Effector memory CD8-positive, alpha-beta T cell (primary cell): ENCODE results near the gene ROGDI.

Source experiments
- ATAC-seq: fragments of 150-1000 bp; cut with Tn5 transposase; replicated peaks from 2 replicates; pipeline ENCODE4 v1.10.0; 2021; ENCODE audit warnings: mild to moderate bottlenecking, moderate library complexity
- DNase-seq, 3 experiments: peaks; one replicate each; pipeline ENCODE4 v3.0.0; 2021
- H3K27ac Mint-ChIP-seq, 2 donors: one replicate each; pipeline ENCODE4 v1.8.0; 2022; ENCODE audit warnings: mild to moderate bottlenecking in 2 of 2, mixed read lengths in 2 of 2, moderate library complexity in 2 of 2
- H3K27me3 Mint-ChIP-seq, 2 donors: one replicate each; pipeline ENCODE4 v1.8.0; 2022; ENCODE audit warnings: mixed read lengths in 2 of 2
- H3K36me3 Mint-ChIP-seq: one replicate; pipeline ENCODE4 v1.8.0; 2022; ENCODE audit warnings: mild to moderate bottlenecking, moderate library complexity, mixed read lengths; ENCODE audit not compliant: insufficient read depth
- H3K4me1 Mint-ChIP-seq, 2 donors: one replicate each; pipeline ENCODE4 v1.8.0; 2022; ENCODE audit warnings: low read depth in 2 of 2, mixed read lengths in 2 of 2
- H3K4me3 Mint-ChIP-seq, 2 donors: one replicate each; pipeline ENCODE4 v1.8.0; 2022; ENCODE audit warnings: mild to moderate bottlenecking in 2 of 2, mixed read lengths in 2 of 2, moderate library complexity in 2 of 2
- H3K9me3 Mint-ChIP-seq, 2 donors: one replicate each; pipeline ENCODE4 v1.8.0; 2022; ENCODE audit warnings: mixed read lengths in 2 of 2

The ROGDI gene

DNA sequence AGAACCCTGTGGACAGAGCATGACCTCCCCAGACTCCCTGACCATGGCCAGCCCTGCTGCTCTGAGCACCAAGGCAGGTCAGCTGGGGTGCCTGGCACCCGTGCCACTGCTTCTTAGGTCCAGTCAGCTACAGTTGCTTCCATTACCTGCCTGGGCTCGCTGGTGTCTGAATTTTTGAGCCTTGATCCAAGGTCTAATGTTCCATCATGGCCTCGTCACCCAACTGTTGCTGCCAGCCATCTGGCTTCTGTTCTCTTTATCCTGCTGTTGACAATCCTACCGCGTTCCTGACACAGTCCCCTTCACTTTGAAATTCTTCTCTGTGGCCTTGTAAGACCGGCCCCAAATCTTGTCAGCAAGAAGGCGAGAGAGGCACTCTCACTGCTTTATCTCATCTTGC, 28.0 kb upstream of the ROGDI start:
- DNase-seq (no peak), ATAC-seq (no peak)
- H3K4me1 Mint-ChIP-seq, result no peaks in the 10 kb centered on the region
- no peak overlapping the region for H3K4me3 Mint-ChIP-seq
- peak overlapping the region; percentile 2 to 30 for H3K27ac Mint-ChIP-seq
- H3K36me3 Mint-ChIP-seq, result peaks cover 79% of the 10 kb centered on the region
- no peaks in the 10 kb centered on the region for H3K9me3 Mint-ChIP-seq
- no peaks in the 10 kb centered on the region for H3K27me3 Mint-ChIP-seq

DNA sequence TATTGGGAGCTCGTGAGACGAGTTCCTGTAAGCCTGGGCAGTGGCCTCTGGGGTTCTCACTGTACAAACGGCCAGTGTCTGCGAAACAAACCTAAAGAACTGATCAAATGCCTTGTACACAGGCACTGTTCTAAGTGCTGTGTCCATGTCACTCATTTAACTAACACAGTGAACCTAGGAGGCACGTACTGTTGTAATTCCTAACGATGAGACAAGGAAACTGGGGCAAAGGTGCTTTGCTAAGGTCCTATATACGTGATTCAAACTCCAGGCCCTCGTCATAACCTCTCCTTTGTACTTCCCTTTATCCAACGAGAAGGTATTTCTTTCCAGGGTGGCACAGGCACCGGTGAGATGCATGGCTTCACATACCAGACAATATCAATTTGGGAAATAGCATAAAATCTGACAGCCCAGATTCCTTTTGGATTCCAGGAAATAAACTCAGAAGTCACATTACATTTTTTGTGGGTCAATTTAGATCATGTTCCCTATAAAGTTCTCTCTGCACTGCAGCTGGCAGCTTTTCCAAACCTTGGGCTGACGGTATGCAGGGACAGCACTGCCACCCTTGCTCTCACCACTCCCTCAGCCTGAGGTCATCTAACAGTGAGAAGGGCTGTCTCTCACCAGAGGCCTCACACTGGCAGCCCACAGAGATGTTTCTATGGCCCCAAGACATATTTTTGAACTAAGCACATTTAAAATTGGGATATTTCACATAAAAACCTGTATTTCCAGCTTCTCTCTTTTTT, 26.3 kb upstream of the ROGDI start:
- H3K27me3 Mint-ChIP-seq, result no peaks in the 10 kb centered on the region
- no peak overlapping the region for H3K27ac Mint-ChIP-seq
- DNase-seq (no peak), ATAC-seq (no peak)
- H3K4me1 Mint-ChIP-seq, result peaks cover 3 to 6% of the 10 kb centered on the region in 2 donors
- no peaks in the 10 kb centered on the region for H3K9me3 Mint-ChIP-seq
- H3K36me3 Mint-ChIP-seq, result peaks cover 86% of the 10 kb centered on the region
- no peak overlapping the region for H3K4me3 Mint-ChIP-seq

DNA sequence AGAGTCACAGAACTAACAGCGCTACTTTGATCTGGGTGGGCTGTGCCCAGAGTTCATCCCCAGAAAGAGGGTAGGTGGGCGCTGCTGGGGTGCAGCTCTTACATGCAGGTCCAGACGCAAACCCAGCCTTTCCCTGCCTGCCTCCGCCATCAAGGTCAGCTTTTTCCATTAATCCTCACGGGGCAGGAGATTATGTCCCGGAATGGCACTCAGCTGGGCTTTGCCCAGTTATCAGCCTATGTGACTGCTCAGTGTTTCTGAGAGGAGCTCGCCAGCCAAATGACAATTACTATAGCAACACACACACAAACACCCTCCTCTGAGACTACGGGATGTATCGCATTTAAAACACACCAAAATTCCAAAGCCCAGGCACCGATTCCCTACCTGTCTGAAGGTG, 24.5 kb upstream of the ROGDI start:
- H3K9me3 Mint-ChIP-seq, result no peaks in the 10 kb centered on the region
- no peak overlapping the region for H3K4me3 Mint-ChIP-seq
- H3K27ac Mint-ChIP-seq, result no peak overlapping the region
- peaks cover 3 to 6% of the 10 kb centered on the region in 2 donors for H3K4me1 Mint-ChIP-seq
- no peak for DNase-seq
- H3K27me3 Mint-ChIP-seq, result no peaks in the 10 kb centered on the region
- peaks cover 92% of the 10 kb centered on the region for H3K36me3 Mint-ChIP-seq
- ATAC-seq, result no peak

DNA sequence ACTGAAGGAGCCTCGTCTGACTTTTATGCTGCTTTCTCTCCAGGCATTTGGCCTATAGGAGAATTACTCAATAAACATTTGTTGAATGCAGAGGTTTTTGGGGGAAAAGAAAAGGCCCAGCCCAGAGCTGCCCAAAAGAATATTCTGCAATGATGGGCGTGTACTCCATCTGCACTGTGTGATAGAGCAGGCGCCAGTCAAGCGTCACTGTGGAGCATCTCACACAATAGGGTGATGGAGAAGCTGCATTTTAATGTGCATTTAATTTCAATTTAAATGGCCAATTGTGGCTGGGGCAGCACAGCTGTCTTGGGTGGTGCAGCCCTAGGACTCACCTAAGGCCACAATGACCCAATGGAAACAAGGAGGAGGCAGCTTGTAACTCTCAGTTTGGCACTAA, 24.1 kb upstream of the ROGDI start:
- H3K4me1 Mint-ChIP-seq, result peaks cover 3 to 6% of the 10 kb centered on the region in 2 donors
- no peaks in the 10 kb centered on the region for H3K9me3 Mint-ChIP-seq
- H3K36me3 Mint-ChIP-seq, result peaks cover 89% of the 10 kb centered on the region
- H3K27me3 Mint-ChIP-seq, result no peaks in the 10 kb centered on the region
- no peak overlapping the region for H3K4me3 Mint-ChIP-seq
- no peak for ATAC-seq
- DNase-seq, result no peak
- no peak overlapping the region for H3K27ac Mint-ChIP-seq

DNA sequence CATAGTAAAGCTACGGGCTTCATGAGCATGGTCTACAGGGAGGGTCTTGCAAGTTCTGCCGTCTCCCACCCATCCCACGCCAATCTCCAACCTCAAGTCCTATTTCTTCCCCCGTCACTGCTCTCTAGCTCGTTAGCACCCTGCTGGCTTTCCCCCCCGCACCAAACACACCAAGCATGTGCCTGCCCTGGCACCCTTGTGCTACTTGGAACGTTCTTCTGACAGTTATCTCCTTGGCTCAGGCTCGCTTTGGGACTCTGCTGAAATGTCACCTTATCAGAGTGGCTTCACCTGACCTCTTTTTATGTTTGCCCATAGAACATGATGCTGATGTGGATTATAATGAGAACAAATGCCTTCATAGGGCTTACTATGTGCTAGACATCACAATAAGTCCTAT, 22.8 kb upstream of the ROGDI start:
- no peak for ATAC-seq
- H3K4me3 Mint-ChIP-seq, result no peak overlapping the region
- H3K9me3 Mint-ChIP-seq, result no peaks in the 10 kb centered on the region
- no peak for DNase-seq
- no peaks in the 10 kb centered on the region for H3K27me3 Mint-ChIP-seq
- H3K4me1 Mint-ChIP-seq, result peaks cover 3 to 6% of the 10 kb centered on the region in 2 donors
- H3K27ac Mint-ChIP-seq, result peak overlapping the region in 1 of 2 donors; percentile 18
- H3K36me3 Mint-ChIP-seq, result peaks cover 86% of the 10 kb centered on the region

DNA sequence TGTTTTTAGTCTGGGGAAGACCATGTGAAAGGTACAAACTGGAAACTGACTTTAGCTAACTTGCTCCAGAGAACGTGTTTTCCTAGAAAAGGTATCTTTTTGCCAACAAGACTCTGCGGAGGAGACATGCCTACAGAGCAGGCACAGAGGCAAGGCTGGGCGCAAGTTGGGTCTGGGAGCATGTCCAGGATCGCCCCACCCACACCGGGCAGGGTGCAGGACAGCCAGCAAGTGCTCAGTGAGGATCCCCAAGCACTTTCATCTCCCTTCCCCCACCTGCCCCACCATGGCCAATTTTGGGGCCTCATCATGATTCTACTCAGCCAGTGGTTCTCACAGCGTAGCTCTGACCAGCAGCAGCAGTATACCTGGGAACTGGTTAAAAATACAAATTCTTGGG, 18.2 kb upstream of the ROGDI start:
- H3K9me3 Mint-ChIP-seq, result no peaks in the 10 kb centered on the region
- H3K27me3 Mint-ChIP-seq, result no peaks in the 10 kb centered on the region
- DNase-seq (no peak), ATAC-seq (no peak)
- H3K4me3 Mint-ChIP-seq, result no peak overlapping the region
- peaks cover 74% of the 10 kb centered on the region for H3K36me3 Mint-ChIP-seq
- H3K4me1 Mint-ChIP-seq, result peaks cover 3 to 9% of the 10 kb centered on the region in 2 donors
- peak overlapping the region in 1 of 2 donors; percentile 31 for H3K27ac Mint-ChIP-seq

DNA sequence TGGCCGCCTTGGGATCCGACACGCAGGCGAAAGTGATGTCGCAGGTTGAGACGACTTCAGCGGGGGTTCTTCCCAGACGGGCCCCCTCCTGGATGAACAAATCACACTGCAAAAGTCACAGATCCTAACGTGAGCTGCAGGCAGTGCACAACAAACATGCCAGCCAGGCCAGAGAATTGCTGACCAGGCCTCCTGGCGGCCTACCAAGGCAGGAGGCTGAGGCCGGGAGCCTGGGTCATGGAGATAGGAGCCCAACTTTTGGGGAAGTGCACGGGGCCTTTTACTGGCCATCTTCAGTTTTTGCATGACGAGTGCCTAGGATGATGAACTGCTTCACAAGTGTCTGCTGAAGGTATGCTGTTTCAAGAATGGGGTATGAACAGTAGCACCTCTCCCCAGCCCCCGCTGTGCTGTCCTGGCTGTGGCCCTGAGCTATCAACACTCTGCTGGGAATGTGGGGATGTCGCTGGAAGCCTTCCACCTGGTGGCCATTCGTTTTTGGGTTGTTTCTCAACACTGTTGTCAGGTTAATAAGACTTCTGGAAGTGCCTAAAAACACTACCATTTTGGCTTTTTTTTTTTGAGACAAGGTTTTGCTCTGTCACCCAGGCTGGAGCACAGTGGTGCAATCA, 12.2 kb upstream of the ROGDI start:
- Mint-ChIP-seq H3K36me3 (peaks cover 78% of the 10 kb centered on the region), H3K27ac (no peak overlapping the region), H3K27me3 (no peaks in the 10 kb centered on the region), H3K4me1 (peaks cover 0 to 3% of the 10 kb centered on the region in 2 donors), H3K4me3 (no peak overlapping the region), H3K9me3 (no peaks in the 10 kb centered on the region)
- DNase-seq (no peak), ATAC-seq (no peak)

DNA sequence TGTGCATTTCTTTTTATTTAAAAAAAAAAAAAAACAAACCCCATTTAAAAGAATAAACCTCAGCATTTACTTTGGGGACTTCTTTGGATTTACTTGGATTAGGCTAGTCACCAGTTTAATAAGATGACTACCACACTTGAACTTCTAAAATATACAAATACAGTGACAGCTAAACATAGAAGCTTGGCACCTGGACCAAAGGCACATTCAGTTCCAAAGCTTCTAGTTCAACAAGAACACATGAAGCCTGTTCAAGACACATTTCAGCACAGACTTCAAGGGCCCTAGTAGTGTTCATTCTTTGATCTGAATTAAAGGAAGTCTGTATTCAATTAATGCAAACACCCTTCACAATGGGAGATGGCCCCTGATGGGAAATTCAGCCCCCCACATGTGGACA, 11.6 kb upstream of the ROGDI start:
- no peak for ATAC-seq
- Mint-ChIP-seq H3K4me3 (no peak overlapping the region), H3K9me3 (no peaks in the 10 kb centered on the region), H3K27me3 (no peaks in the 10 kb centered on the region), H3K36me3 (peaks cover 84% of the 10 kb centered on the region), H3K27ac (no peak overlapping the region), H3K4me1 (peaks cover 0 to 3% of the 10 kb centered on the region in 2 donors)
- no peak for DNase-seq

DNA sequence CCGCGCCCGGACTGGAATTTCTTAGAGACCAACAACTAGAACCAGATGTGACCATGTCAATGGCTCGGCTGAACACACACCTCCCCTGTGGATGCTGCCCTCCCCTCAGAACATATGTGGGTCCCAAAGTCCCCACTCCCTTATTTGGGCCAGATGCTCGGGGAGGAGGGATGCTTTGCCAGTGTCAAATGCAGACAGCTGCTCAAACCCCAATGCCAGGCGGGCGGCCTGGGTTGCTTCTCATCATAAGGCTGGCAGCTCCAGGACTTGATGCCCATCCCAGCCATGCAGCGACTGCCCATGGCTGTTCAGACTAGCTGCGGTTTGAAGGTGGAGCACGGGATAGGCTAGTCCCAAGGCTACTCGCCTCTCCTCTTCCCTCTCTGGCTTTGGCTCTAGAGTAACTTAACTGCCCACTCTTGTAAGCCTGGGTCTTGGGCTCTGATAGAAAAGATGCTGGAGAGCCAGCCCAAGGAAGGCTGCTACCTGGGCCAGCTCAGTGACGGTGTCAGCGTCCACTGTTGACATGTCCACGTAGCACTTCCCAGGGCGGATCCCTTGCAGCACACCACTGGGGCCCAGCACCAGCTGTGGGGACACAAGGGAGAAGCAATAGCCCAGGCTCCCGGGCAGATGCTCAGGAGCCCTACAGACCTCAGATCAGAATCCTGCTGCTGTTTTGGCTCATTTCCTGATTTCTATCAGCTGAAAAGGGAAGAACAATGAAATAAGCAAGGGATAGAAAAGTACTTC, 11.0 kb upstream of the ROGDI start:
- H3K27me3 Mint-ChIP-seq, result no peaks in the 10 kb centered on the region
- no peak overlapping the region for H3K27ac Mint-ChIP-seq
- ATAC-seq, result no peak
- no peak for DNase-seq
- H3K4me3 Mint-ChIP-seq, result no peak overlapping the region
- peaks cover 0 to 3% of the 10 kb centered on the region in 2 donors for H3K4me1 Mint-ChIP-seq
- H3K36me3 Mint-ChIP-seq, result peaks cover 84% of the 10 kb centered on the region
- H3K9me3 Mint-ChIP-seq, result no peaks in the 10 kb centered on the region

DNA sequence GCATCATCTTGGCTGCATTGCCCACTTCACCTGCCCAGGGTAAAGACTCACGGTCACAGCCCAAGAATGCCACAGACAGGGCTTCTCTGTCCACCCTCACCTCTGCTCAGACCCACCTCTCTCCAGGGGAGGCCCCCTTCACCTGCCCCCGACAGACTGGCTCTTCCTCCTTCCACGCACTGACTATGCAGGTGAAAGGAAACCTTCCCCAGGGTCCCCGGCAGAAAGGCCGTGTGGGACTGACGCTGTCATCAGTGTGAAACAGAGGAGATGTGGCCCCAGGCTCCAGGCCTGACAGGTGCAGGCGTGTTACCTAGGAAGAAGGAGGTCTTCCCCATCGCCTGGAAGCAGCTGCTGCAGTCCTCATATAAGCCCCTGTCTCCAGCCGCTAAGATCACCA, 9.3 kb upstream of the ROGDI start:
- Mint-ChIP-seq H3K4me3 (no peak overlapping the region), H3K36me3 (peaks cover 84% of the 10 kb centered on the region), H3K27me3 (no peaks in the 10 kb centered on the region), H3K4me1 (peaks cover 0 to 3% of the 10 kb centered on the region in 2 donors), H3K9me3 (no peaks in the 10 kb centered on the region), H3K27ac (peak overlapping the region in 1 of 2 donors; percentile 67)
- DNase-seq (no peak), ATAC-seq (no peak)

DNA sequence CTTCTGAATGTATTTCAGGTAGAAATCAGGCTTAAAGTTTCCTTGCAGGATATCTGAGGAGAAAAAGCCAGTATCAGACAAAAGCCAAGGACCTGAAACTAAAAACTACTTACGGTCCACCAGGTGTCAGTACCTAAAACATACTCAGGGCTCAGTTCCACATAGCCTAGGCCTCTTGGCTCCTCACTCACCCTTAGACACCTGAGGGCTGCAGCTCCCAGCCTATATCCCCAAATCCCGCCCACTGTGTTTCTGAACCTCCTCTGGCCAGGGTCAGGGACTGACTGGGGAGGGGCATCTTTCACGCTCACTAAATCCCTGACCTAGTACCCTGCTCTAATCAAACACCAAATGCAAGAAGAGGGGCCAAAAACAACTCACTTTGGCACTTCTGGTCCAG, 8.8 kb upstream of the ROGDI start:
- ATAC-seq, result no peak
- H3K9me3 Mint-ChIP-seq, result no peaks in the 10 kb centered on the region
- no peak for DNase-seq
- H3K36me3 Mint-ChIP-seq, result peaks cover 81% of the 10 kb centered on the region
- peaks cover 0 to 3% of the 10 kb centered on the region in 2 donors for H3K4me1 Mint-ChIP-seq
- no peak overlapping the region for H3K27ac Mint-ChIP-seq
- no peaks in the 10 kb centered on the region for H3K27me3 Mint-ChIP-seq
- no peak overlapping the region for H3K4me3 Mint-ChIP-seq

DNA sequence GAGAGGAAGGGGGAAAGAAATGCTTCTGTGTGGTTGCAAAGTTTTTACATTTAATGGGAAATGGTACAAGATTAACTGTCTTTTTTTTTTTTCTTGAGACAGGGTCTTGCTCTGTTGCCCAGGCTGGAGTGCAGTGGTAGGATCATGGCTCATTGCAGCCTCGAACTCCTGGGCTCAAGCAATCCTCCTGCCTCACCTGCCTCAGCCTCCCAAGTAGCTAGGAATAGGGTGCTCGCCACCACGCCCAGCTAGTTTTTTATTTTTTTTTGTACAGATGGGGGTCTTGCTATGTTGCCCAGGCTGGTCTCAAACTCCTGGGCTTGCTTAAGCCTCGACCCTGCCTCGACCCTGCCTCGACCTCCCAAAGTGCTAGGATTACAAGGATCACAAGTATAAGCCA, 3.8 kb upstream of the ROGDI start:
- DNase-seq (no peak), ATAC-seq (no peak)
- H3K4me1 Mint-ChIP-seq, result peaks cover 4 to 6% of the 10 kb centered on the region in 2 donors
- no peak overlapping the region for H3K4me3 Mint-ChIP-seq
- H3K27ac Mint-ChIP-seq, result no peak overlapping the region
- no peaks in the 10 kb centered on the region for H3K27me3 Mint-ChIP-seq
- peaks cover 65% of the 10 kb centered on the region for H3K36me3 Mint-ChIP-seq
- H3K9me3 Mint-ChIP-seq, result no peaks in the 10 kb centered on the region

DNA sequence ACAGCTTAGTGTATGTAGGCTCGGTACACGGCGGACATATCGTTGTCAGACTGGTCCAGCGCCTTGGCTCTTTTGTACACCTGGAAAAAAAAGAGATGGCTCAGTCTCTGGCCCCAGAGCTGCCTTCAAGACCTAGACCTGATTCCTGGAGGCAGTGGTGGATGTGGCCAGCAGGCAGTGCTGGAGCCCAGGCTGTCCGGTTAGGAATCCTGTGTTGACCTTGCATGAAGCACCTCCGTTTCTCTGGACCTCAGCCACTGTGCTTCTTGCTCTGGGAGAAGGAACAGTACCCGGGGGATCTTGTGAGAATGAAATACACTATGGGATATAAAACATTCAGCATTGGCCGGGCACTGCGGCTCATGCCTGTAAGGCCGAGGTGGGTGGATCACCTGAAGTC, 2.8 kb upstream of the ROGDI start:
- no peak for DNase-seq
- Mint-ChIP-seq H3K36me3 (peaks cover 55% of the 10 kb centered on the region), H3K27ac (peak overlapping the region in 1 of 2 donors; percentile 32), H3K9me3 (no peaks in the 10 kb centered on the region), H3K4me1 (peaks cover 4 to 10% of the 10 kb centered on the region in 2 donors), H3K4me3 (no peak overlapping the region), H3K27me3 (no peaks in the 10 kb centered on the region)
- no peak for ATAC-seq
